ENCODE measurements around the gene HHAT.
A peak's percentile ranks its signal among the peaks of the same experiment; 100 is the strongest.
"Not testable (repeated sequence)": the region's sequence is repeated elsewhere in the genome, so short reads cannot be mapped to it uniquely, and the experiment has no call there.

HHAT gene

GRCh38 chr1:210385228-210385627, 56.5 kb downstream of the HHAT start:
- no peak for DNase-seq (ENCODE audit: low read depth in 3 of 3, low spot score in 1 of 3)

GRCh38 chr1:210394281-210394821, 65.6 kb downstream of the HHAT start:
- no peak for DNase-seq (ENCODE audit: low read depth in 3 of 3, low spot score in 1 of 3)

- DNase-seq (ENCODE audit: low read depth in 3 of 3, low spot score in 1 of 3), result no peak
Measured at GRCh38 chr1:210396541-210396940, 67.8 kb downstream of the HHAT start.

GRCh38 chr1:210397252-210397651, 68.5 kb downstream of the HHAT start:
- DNase-seq (ENCODE audit: low read depth in 3 of 3, low spot score in 1 of 3), result no peak

GRCh38 chr1:210397681-210398080, 69.0 kb downstream of the HHAT start:
- no peak for DNase-seq (ENCODE audit: low read depth in 3 of 3, low spot score in 1 of 3)

GRCh38 chr1:210398466-210398865, 69.8 kb downstream of the HHAT start:
- DNase-seq (ENCODE audit: low read depth in 3 of 3, low spot score in 1 of 3), result no peak

GRCh38 chr1:210400043-210400840, 71.5 kb downstream of the HHAT start:
- DNase-seq (ENCODE audit: low read depth in 3 of 3, low spot score in 1 of 3), result peak in 1 of 3 donors; percentile 6

GRCh38 chr1:210402560-210402959, 73.9 kb downstream of the HHAT start:
- DNase-seq (ENCODE audit: low read depth in 3 of 3, low spot score in 1 of 3), result no peak

GRCh38 chr1:210405316-210405715, 76.6 kb downstream of the HHAT start:
- no peak for DNase-seq (ENCODE audit: low read depth in 3 of 3, low spot score in 1 of 3)

- not testable (repeated sequence) for DNase-seq (ENCODE audit: low read depth in 3 of 3, low spot score in 1 of 3)
Measured at GRCh38 chr1:210406341-210406740, 77.6 kb downstream of the HHAT start.

GRCh38 chr1:210407207-210407886, 78.6 kb downstream of the HHAT start:
- DNase-seq (ENCODE audit: low read depth in 3 of 3, low spot score in 1 of 3), result peak; percentile 17 to 80 (median 45)

GRCh38 chr1:210407887-210408252, 79.2 kb downstream of the HHAT start:
- DNase-seq (ENCODE audit: low read depth in 3 of 3, low spot score in 1 of 3), result no peak

GRCh38 chr1:210412240-210412639, 83.5 kb downstream of the HHAT start:
- no peak for DNase-seq (ENCODE audit: low read depth in 3 of 3, low spot score in 1 of 3)

GRCh38 chr1:210413951-210414350, 85.2 kb downstream of the HHAT start:
- DNase-seq (ENCODE audit: low read depth in 3 of 3, low spot score in 1 of 3), result no peak

- no peak for DNase-seq (ENCODE audit: low read depth in 3 of 3, low spot score in 1 of 3)
Measured at GRCh38 chr1:210415846-210416448, 87.2 kb downstream of the HHAT start.

GRCh38 chr1:210416681-210417080, 88.0 kb downstream of the HHAT start:
- no peak for DNase-seq (ENCODE audit: low read depth in 3 of 3, low spot score in 1 of 3)

- DNase-seq (ENCODE audit: low read depth in 3 of 3, low spot score in 1 of 3), result no peak
Measured at GRCh38 chr1:210417881-210418280, 89.2 kb downstream of the HHAT start.

- DNase-seq (ENCODE audit: low read depth in 3 of 3, low spot score in 1 of 3), result no peak
Measured at GRCh38 chr1:210418863-210419650, 90.4 kb downstream of the HHAT start.

GRCh38 chr1:210426696-210427095, 98.0 kb downstream of the HHAT start:
- not testable (repeated sequence) for DNase-seq (ENCODE audit: low read depth in 3 of 3, low spot score in 1 of 3)

- no peak for DNase-seq (ENCODE audit: low read depth in 3 of 3, low spot score in 1 of 3)
Measured at GRCh38 chr1:210428696-210429095, 100.0 kb downstream of the HHAT start.

- DNase-seq (ENCODE audit: low read depth in 3 of 3, low spot score in 1 of 3), result no peak
Measured at GRCh38 chr1:210434223-210434622, 105.5 kb downstream of the HHAT start.
